SJSA1 (cell line): Measurements from ENCODE around the gene FHIT. TPM values are rescaled to one million over a fixed set of nuclear protein-coding genes. Genes with fewer than 3 reads are reported as not detected.

Experiments
- DNase-seq, 2 experiments: peaks; one replicate each; pipeline ENCODE4 v3.0.0-alpha.2; 2015 to 2020; ENCODE audit warnings: low spot score in 2 of 2, low read depth in 1 of 2
- H3K27ac ChIP-seq: fragments of 250-450 bp; sonication (Bioruptor Pico); 2 replicates; pipeline ENCODE4 v1.5.1; 2020; ENCODE audit warnings: mild to moderate bottlenecking, moderate library complexity
- H3K27me3 ChIP-seq: fragments of 250-450 bp; sonication (Bioruptor Pico); replicated peaks from 2 replicates; pipeline ENCODE4 v1.5.1; 2020; ENCODE audit warnings: mild to moderate bottlenecking, moderate library complexity
- H3K36me3 ChIP-seq: fragments of 250-450 bp; sonication (Bioruptor Pico); 2 replicates; pipeline ENCODE4 v1.5.1; 2020; ENCODE audit warnings: mild to moderate bottlenecking
- H3K4me1 ChIP-seq: fragments of 250-450 bp; sonication (Bioruptor Pico); replicated peaks from 2 replicates; pipeline ENCODE4 v1.6.1; 2021; ENCODE audit warnings: mild to moderate bottlenecking
- H3K4me3 ChIP-seq: fragments of 250-450 bp; sonication (Bioruptor Pico); 2 replicates; pipeline ENCODE4 v1.5.1; 2020; ENCODE audit warnings: mild to moderate bottlenecking
- H3K9me3 ChIP-seq: fragments of 250-450 bp; sonication (Bioruptor Pico); replicated peaks from 2 replicates; pipeline ENCODE4 v1.5.1; 2020; ENCODE audit warnings: mild to moderate bottlenecking
- total RNA-seq: library from RNA; depleted of rRNA; stranded (reverse); fragments of >200 nt; shearing (Covaris generic); gene quantifications from 2 replicates; pipeline ENCODE4 v1.2.3, GENCODE V29; 2014

The FHIT gene
- total RNA-seq, 1 experiment from 2014 or later = not detected

DNA sequence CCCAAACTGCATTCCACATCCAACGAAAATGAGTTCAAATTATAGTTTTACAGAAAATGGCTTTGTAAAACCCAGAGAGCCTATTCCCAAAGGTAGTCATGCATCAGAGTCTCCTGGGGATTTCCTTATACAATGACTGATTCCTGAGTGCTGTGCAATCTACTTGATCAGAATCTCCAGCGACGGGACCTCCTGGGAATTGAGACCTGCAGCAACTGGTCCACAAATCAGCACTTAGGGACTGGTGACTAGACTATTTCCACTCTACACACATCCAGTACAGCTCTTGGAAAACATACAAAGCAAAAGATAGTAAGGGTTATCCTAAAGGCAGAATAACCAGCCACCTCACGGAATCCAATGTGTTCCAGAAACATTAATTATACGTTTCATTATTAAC is 1330.4 kb downstream of the FHIT start:
- DNase-seq = no peak
- Histone ChIP-seq H3K27ac (no peak overlapping the region), H3K9me3 (no peaks in the 10 kb centered on the region), H3K27me3 (no peaks in the 10 kb centered on the region), H3K4me1 (no peaks in the 10 kb centered on the region), H3K4me3 (no peak overlapping the region), H3K36me3 (no peaks in the 10 kb centered on the region)

DNA sequence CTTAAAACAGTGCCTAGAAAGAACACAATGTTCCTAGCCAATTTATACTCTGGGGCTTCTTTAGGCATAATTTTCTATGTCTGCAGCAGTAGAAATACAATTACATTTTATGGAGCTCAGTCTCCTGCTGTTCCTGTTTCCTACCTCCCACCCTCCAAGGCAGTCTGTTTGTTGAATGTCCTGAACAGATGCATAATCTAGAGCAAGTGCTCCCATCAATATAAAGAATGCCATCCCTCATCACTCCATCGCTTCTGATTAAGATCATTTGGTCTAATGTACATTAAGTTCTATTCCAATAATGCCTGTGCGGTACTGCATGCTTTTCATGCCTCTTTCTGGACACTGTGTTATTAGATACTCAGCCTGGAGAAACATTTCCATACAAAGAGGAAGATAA is 1331.7 kb downstream of the FHIT start:
- H3K27ac ChIP-seq = no peak overlapping the region
- no peaks in the 10 kb centered on the region for H3K9me3 ChIP-seq
- no peaks in the 10 kb centered on the region for H3K36me3 ChIP-seq
- no peak for DNase-seq
- no peak overlapping the region for H3K4me3 ChIP-seq
- H3K27me3 ChIP-seq = no peaks in the 10 kb centered on the region
- no peaks in the 10 kb centered on the region for H3K4me1 ChIP-seq

DNA sequence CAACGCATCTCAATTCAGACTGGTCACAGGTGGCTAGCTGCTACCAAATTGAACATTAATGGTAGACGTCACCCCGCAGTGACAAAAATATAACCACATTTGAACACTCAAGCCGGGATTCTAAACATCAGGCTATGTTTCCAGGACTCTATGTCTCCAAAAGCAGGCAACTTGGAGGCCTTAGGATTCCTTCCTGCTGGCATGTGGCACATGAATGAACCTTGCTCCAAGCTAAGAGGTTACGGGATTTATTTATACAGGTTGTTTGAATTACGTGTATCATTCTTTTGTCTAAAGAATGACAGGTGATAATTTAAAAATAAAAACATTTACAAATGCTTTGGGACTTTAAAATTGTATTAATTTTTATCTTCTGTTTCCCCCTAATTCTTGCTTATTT is 1337.0 kb downstream of the FHIT start:
- no peak for DNase-seq
- H3K4me3 ChIP-seq = no peak overlapping the region

DNA sequence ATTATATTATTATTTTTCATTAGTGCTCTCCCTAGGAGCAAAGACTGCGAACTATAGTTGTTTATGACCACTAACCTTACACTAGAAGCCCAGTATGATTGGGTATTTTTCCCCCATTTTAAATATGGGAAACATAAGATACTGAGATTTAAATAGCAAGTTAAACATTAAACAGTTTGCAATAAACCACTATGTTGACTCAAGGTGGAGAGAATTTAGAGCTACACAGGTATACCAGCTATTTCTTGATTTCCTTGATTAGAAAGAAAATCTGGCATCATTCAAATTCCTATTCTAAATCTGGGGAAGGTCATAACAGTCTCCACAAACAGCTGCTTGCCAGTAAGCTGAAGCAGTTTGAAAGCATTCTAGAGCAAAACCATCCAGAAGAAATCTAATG is 1337.6 kb downstream of the FHIT start:
- Histone ChIP-seq H3K9me3 (no peaks in the 10 kb centered on the region), H3K36me3 (no peaks in the 10 kb centered on the region), H3K27ac (no peak overlapping the region), H3K27me3 (no peaks in the 10 kb centered on the region; the same call in 1 of the 2 replicates), H3K4me1 (no peaks in the 10 kb centered on the region), H3K4me3 (no peak overlapping the region)
- no peak for DNase-seq

More for the DNA sequence above, 1337.0 kb downstream of the FHIT start:
- Histone ChIP-seq H3K27ac (no peak overlapping the region), H3K36me3 (no peaks in the 10 kb centered on the region), H3K27me3 (no peaks in the 10 kb centered on the region; the same call in 1 of the 2 replicates), H3K9me3 (no peaks in the 10 kb centered on the region), H3K4me1 (no peaks in the 10 kb centered on the region)

GRCh38 chr3:59908701-59909100 is 1342.6 kb downstream of the FHIT start:
- Histone ChIP-seq H3K36me3 (no peaks in the 10 kb centered on the region), H3K27ac (no peak overlapping the region), H3K9me3 (no peaks in the 10 kb centered on the region), H3K4me3 (no peak overlapping the region), H3K4me1 (no peaks in the 10 kb centered on the region), H3K27me3 (no peaks in the 10 kb centered on the region; the same call in 1 of the 2 replicates)
- no peak for DNase-seq

DNA sequence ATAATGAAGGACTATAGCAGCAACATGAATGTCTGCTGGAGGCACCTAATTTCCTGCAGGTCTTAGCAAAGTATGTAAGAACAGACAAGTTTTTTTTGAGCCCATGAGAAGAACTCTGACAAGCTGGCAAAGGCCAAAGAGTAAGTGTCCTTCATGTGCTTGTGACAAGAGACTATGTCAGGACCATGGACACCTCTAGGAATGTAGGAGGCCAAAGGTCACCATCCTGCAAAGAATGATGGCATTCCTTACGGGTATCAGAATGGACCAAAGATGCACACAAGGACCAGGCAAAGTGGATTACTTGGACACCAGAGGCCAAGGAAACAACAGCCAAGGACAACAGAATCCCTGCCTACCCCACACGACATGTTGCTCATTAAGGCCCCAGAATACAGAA is 1343.0 kb downstream of the FHIT start:
- no peak overlapping the region for H3K4me3 ChIP-seq
- H3K4me1 ChIP-seq = no peaks in the 10 kb centered on the region
- DNase-seq = no peak
- H3K27ac ChIP-seq = no peak overlapping the region
- no peaks in the 10 kb centered on the region for H3K9me3 ChIP-seq
- no peaks in the 10 kb centered on the region for H3K36me3 ChIP-seq
- no peaks in the 10 kb centered on the region; the same call in 1 of the 2 replicates for H3K27me3 ChIP-seq

GRCh38 chr3:59904296-59904695 is 1347.0 kb downstream of the FHIT start:
- no peak for DNase-seq

GRCh38 chr3:59899061-59899460 is 1352.2 kb downstream of the FHIT start:
- DNase-seq = no peak
- Histone ChIP-seq H3K9me3 (no peaks in the 10 kb centered on the region), H3K27ac (no peak overlapping the region), H3K4me3 (no peak overlapping the region), H3K4me1 (no peaks in the 10 kb centered on the region), H3K36me3 (no peaks in the 10 kb centered on the region), H3K27me3 (no peaks in the 10 kb centered on the region)

More at GRCh38 chr3:59904296-59904695, 1347.0 kb downstream of the FHIT start:
- H3K36me3 ChIP-seq = no peaks in the 10 kb centered on the region
- H3K4me1 ChIP-seq = no peaks in the 10 kb centered on the region
- no peak overlapping the region for H3K27ac ChIP-seq
- H3K27me3 ChIP-seq = no peaks in the 10 kb centered on the region
- H3K9me3 ChIP-seq = no peaks in the 10 kb centered on the region
- no peak overlapping the region for H3K4me3 ChIP-seq

- Histone ChIP-seq H3K27me3 (no peaks in the 10 kb centered on the region), H3K4me3 (no peak overlapping the region), H3K27ac (no peak overlapping the region), H3K36me3 (no peaks in the 10 kb centered on the region), H3K4me1 (no peaks in the 10 kb centered on the region), H3K9me3 (no peaks in the 10 kb centered on the region)
- DNase-seq = no peak
These were observed 1355.3 kb downstream of the FHIT start for GRCh38 chr3:59895972-59896371.

- Histone ChIP-seq H3K27me3 (no peaks in the 10 kb centered on the region), H3K27ac (no peak overlapping the region), H3K4me3 (no peak overlapping the region), H3K4me1 (no peaks in the 10 kb centered on the region), H3K36me3 (no peaks in the 10 kb centered on the region), H3K9me3 (no peaks in the 10 kb centered on the region)
- no peak for DNase-seq
These were observed 1356.7 kb downstream of the FHIT start for GRCh38 chr3:59894425-59895121.

DNA sequence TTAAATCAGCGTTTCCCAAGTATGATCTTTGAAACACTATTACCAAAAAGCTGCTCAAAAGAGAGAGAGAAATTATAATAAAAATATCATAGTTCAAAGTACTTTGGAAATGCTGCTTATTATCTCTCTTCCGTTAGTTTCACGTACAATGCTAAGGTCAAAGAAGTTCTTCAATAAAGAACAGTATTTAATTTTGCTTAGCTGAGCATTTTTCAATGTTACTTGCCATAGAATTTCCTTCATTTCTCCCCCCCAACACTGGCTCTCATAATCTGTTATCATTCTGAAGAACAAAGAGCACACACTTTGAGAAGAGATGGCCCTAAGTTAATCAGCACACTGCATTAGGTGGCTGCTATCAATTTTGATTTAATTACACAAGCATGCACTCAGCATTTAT is 1360.6 kb downstream of the FHIT start:
- Histone ChIP-seq H3K36me3 (no peaks in the 10 kb centered on the region), H3K27ac (no peak overlapping the region), H3K9me3 (no peaks in the 10 kb centered on the region), H3K27me3 (no peaks in the 10 kb centered on the region), H3K4me3 (no peak overlapping the region), H3K4me1 (no peaks in the 10 kb centered on the region)
- DNase-seq = no peak

GRCh38 chr3:59886790-59887189 is 1364.5 kb downstream of the FHIT start:
- no peaks in the 10 kb centered on the region for H3K27me3 ChIP-seq
- no peak for DNase-seq

DNA sequence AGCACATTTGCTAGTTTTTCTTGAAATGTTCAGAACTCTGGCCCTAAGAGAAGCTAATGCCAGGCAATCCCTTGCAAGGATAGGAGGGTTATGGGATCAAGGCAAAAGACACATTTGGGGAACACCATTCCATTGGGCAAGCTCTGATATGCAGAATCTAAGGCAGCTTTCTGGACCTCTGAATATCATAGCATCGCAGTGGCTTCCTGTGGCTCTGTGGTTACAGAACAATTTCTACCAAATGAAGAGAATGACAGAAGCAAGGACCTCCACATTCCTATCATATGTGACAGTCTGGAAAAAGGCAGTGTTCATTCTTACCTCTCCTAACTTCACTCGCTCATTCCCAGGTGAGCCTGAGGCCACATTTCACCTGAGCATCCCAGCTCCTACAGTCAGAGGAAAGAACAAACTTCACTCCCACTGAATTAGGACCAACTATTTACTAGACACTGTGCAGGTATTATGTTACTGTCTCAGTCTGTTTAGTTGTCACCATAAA is 1365.3 kb downstream of the FHIT start:
- Histone ChIP-seq H3K9me3 (no peaks in the 10 kb centered on the region), H3K4me1 (no peaks in the 10 kb centered on the region), H3K36me3 (no peaks in the 10 kb centered on the region), H3K27ac (no peak overlapping the region), H3K27me3 (no peaks in the 10 kb centered on the region), H3K4me3 (no peak overlapping the region)
- DNase-seq = no peak

More at GRCh38 chr3:59886790-59887189, 1364.5 kb downstream of the FHIT start:
- no peaks in the 10 kb centered on the region for H3K9me3 ChIP-seq
- no peak overlapping the region for H3K27ac ChIP-seq
- H3K4me3 ChIP-seq = no peak overlapping the region
- H3K4me1 ChIP-seq = no peaks in the 10 kb centered on the region
- no peaks in the 10 kb centered on the region for H3K36me3 ChIP-seq

DNA sequence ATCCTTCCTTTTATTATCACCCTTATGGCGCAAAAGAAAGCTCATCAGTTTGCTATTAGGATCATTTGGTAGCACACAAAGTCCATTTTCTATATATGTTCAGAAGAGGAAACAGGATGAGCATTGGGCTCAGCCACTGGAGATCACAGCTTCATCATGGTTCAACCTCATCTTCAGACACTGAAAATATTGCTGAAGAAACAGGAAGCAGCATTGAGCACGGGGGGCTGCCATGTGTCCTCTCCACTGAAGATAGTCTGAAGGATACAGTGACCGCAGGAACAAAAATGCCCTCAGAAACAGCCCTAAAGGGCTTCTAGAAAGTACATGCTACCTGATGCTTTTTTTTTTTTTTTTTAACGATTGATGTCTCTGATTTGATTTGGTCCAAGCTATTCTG is 1366.2 kb downstream of the FHIT start:
- no peak overlapping the region for H3K4me3 ChIP-seq
- DNase-seq = no peak
- no peaks in the 10 kb centered on the region for H3K27me3 ChIP-seq
- no peak overlapping the region for H3K27ac ChIP-seq
- no peaks in the 10 kb centered on the region for H3K36me3 ChIP-seq
- no peaks in the 10 kb centered on the region for H3K9me3 ChIP-seq
- no peaks in the 10 kb centered on the region for H3K4me1 ChIP-seq

DNA sequence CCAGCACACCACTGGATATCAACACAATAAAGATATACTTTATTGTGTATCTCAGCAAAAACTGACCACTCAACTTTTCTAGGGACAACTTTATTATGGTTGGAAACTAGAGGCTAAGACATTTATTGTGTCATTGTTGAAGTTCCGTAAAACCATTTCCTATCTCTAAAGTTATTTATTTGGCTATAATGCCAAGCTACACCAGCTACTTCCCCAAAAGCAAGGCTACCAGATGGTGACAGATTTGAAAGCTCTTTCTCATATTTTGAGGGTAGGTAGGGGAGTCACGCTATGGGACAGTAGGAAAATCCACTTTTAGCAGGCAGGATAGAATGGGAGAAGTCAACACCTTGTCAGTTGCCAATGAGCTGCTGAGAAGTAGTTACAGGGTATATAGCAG is 1366.8 kb downstream of the FHIT start:
- no peaks in the 10 kb centered on the region for H3K27me3 ChIP-seq
- H3K27ac ChIP-seq = no peak overlapping the region
- no peak for DNase-seq
- no peak overlapping the region for H3K4me3 ChIP-seq
- H3K9me3 ChIP-seq = no peaks in the 10 kb centered on the region
- H3K36me3 ChIP-seq = no peaks in the 10 kb centered on the region
- H3K4me1 ChIP-seq = no peaks in the 10 kb centered on the region
